Epithelial cell of prostate (primary cell): Measurements from ENCODE around the gene ADAD1.

Experiments
- DNase-seq: peaks from one replicate; pipeline ENCODE4 v3.0.0-alpha.2; 2011; ENCODE audit warnings: low read depth, low spot score
- H3K27ac ChIP-seq: fragments of 450-650 bp; 2 replicates; pipeline ENCODE4 v1.5.1; 2017; ENCODE audit warnings: mild to moderate bottlenecking

The ADAD1 gene

DNA sequence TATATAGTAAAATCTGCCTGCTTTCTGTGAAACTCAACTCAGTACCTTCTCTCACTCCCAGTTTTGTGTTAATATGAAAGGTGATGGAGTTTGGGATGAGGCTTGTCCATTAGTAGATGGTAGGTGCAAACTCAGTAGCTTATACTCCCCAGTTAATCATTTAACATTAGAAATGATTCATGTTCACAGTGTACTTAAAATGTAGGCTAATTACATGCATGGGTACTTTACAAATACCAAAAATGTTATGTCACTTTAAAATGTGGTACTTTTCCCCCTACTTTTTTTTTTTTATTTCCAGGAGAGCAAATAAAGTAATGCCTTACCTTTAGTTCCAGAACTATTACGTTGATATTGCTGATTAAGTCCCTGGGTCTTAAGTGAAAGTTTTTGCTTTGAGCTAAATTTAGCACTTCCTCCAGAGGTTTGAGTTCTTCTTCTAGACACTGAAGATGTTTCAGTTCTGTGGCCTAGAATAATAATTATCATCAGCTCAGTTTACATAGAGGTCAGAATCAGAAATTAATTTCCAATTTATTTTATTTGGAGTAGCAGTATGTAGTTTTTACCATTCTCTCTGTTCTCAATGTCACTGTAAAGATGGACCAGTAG is 74.7 kb downstream of the ADAD1 start:
- DNase-seq, result no peak
- H3K27ac ChIP-seq, result no peak overlapping the region

DNA sequence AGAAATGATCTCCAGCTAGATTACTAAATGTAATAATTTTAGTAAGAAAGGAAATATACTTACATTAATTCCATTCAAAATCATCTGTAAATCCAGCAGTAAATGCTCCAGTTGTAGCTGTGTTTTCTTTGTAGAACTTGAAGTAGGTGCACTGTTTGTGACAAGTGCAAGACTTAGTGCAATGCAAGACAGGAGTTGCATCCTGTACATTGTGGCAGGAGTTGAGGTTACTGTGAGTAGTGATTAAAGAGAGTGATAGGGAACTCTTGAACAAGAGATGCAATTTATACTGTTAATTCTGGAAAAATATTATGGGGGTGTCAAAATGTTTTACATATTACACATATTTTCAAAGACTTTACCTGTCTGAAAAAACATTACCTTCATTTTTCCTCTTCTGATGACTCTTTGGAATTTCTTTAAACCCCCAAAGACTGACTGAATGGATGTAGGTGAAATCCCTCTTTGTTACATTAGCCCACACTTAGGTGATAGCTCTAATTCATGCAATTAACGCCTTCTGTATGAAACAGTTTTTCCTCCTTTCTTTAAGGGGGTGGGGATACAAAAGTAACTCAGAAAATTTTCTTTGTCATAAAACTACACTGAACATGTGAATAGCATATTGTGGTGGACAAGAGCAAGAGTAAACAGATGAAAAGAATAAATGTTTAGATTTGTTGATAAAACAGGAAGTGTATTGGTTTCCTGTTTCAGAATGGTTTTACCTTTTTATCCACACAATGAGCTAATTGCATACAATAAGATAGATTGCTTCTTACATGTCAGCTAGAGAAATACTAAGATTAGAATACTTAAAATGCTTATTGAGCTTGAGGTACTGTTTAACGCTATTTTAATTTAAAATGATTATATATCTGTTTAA is 77.7 kb downstream of the ADAD1 start, which contains the start of gene IL2:
Gene IL2, minus strand, starts transcription at position 495 of the 886 bp plus-strand sequence. Its CDS starts 285 bp downstream, at position 210.
- no peak for DNase-seq
- H3K27ac ChIP-seq, result no peak within 1 kb of the TSS

DNA sequence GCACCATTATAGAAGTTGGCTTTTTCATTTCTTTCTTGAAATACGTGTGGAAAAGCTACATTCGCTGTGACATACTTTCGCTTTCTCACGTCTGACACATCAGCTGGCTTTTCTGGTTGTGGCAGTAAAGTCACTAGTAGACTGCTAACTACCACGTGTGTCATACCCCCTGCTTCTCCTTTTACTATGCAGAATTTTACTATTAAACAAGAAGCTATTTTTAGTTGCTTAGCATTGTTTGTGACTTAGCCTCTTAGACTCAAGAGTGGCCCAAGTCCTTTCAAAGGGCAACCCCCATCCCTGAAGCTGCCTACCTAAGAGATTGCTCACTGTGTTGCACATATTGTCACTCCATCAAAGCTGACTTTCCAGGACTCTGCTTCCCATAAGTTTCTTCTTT is 79.8 kb downstream of the ADAD1 start:
- H3K27ac ChIP-seq, result no peak overlapping the region
- DNase-seq, result no peak

DNA sequence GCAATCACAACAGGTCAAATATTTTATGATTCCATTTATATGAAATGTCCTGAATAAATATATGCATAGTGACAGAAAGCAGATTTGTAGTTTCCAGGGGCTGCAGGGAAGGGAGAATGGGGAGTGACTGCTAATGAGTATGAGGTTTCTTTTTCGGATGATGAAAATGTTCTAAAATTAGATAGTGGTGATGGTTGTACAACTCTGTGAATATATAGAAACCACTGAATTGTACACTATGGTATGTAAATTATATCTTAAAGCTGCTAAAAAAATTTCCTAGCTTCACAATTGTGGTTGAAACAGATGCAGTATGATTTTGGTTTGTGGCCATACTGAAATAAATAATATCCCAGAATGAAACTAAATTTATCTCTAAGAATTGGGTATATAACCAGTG is 90.6 kb downstream of the ADAD1 start:
- no peak overlapping the region for H3K27ac ChIP-seq
- DNase-seq, result no peak

DNA sequence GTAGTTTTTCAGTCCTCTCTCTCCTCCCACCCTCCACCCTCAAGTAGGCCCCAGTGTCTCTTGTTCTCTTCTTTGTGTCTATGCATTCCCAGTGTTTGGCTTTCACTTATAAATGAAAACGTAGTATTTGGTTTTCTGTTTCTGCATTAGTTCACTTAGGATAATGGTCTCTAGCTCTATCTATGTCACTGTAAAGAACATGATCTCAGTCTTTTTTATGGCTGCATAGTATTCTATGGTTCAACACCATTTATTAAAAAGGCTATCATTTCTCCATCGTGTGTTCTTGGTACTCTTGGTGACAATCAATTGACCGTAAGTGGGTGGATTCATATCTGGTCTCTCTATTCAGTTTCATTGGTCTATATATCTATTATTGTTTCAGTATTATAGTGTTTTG is 96.4 kb downstream of the ADAD1 start:
- DNase-seq, result no peak

DNA sequence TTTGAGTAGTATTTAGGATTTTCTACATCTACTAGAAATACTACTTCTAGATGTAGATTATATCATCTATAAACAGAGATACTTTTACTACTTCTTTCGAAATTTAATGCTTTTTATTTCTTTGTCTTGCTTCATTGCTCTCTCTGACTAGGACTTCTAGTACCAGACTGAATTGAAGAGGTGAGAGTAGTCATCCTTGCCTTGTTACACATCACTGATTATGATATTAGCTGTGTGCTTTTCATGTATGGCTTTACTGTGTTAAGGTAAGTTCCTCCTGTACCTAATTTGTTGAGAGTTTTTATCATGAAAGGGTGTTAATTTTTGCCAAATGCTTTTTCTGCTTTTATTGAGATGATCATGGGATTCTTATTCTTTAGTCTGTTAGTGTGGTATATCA is 97.3 kb downstream of the ADAD1 start:
- no peak for DNase-seq

More for the DNA sequence above, 96.4 kb downstream of the ADAD1 start:
- no peak overlapping the region for H3K27ac ChIP-seq

DNA sequence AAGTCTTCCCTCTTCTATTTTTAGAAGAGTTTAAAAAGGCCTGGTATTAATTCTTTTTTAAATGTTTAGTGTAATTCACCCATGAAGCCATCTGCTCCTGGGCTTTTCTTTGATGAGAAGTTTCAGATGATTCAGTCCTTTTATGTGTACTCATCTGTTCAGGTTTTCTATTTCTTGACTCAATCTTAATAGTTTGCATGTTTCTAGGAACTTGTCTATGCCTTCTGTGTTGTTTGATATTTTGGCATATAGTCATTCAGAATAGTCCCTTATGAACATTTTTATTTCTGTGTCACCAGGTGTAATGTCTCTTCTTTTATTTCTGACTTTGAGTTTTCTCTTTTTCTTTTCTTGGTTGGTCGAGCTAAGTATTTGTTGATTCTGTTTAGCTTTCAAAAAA is 97.9 kb downstream of the ADAD1 start:
- no peak for DNase-seq
- H3K27ac ChIP-seq, result no peak overlapping the region

More for the DNA sequence above, 97.3 kb downstream of the ADAD1 start:
- no peak overlapping the region for H3K27ac ChIP-seq
